Heart left ventricle (tissue), 16 donors: ENCODE results near the gene DCUN1D3. TPM values are rescaled to one million over a fixed set of nuclear protein-coding genes. Genes with fewer than 3 reads are reported as not detected.

Source experiments
- ATAC-seq, 4 donors: fragments of 200-7000 bp; cut with Tn5 transposase; one replicate each; pipeline ENCODE4 v1.9.1; 2020 to 2022; ENCODE audit warnings: moderate library complexity in 4 of 4, mild to moderate bottlenecking in 3 of 4, moderate number of reproducible peaks in 1 of 4
- DNase-seq, 5 donors: peaks; one replicate each; pipeline ENCODE4 v3.0.0-alpha.2; 2020
- H3K27ac ChIP-seq, 12 donors: fragments of 200-600 bp; sonication (generic) in 4 of 12; one replicate each; pipeline versions ENCODE4 v1.5.0 to v1.8.0; 2016 to 2022; ENCODE audit warnings: mild to moderate bottlenecking in 2 of 12
- H3K27me3 ChIP-seq, 9 donors: fragments of 200-600 bp; sonication (generic) in 2 of 9; one replicate each; pipeline versions ENCODE4 v1.5.1 to v1.8.0; 2016 to 2022; ENCODE audit warnings: mild to moderate bottlenecking in 3 of 9
- H3K36me3 ChIP-seq, 9 donors: fragments of 200-600 bp; sonication (generic) in 2 of 9; one replicate each; pipeline versions ENCODE4 v1.5.0 to v1.8.0; 2018 to 2022; ENCODE audit warnings: mild to moderate bottlenecking in 2 of 9
- H3K4me1 ChIP-seq, 12 donors: fragments of 200-600 bp; sonication (generic) in 4 of 12; one replicate each; pipeline versions ENCODE4 v1.5.0 to v1.8.0; 2016 to 2022; ENCODE audit warnings: mild to moderate bottlenecking in 3 of 12
- H3K4me3 ChIP-seq, 12 donors: fragments of 200-600 bp; sonication (generic) in 4 of 12; one replicate each; pipeline versions ENCODE4 v1.5.0 to v1.8.0; 2017 to 2022; ENCODE audit warnings: mild to moderate bottlenecking in 9 of 12, moderate library complexity in 4 of 12
- H3K9me3 ChIP-seq, 12 donors: fragments of 200-600 bp; sonication (generic) in 4 of 12; one replicate each; pipeline versions ENCODE4 v1.5.0 to v1.8.0; 2016 to 2022; ENCODE audit warnings: mild to moderate bottlenecking in 1 of 12
- POLR2A ChIP-seq, 2 donors: fragments of 450-650 bp; IDR thresholded peaks; one replicate each; pipeline ENCODE4 v1.6.1; 2017; ENCODE audit warnings: antibody characterized with exemption in 2 of 2, mild to moderate bottlenecking in 2 of 2, moderate library complexity in 2 of 2
- whole genome bisulfite sequencing, 4 donors: extraction: QIAGEN DNeasy Blood & Tissue Kit in 2 of 4; methylation state at CpG; one replicate each; pipeline versions ENCODE4 v1.1.5 to v1.1.7; 2013 to 2018; 5-methylcytosine and 5-hydroxymethylcytosine counted together
- intact Hi-C, 10 donors: fragments of 100-400 bp; cut with DNase I; formaldehyde crosslinking; loops; one replicate each; pipeline versions ENCODE4 v1.11.1 to v1.14.2; 2022
- polyA plus RNA-seq, 2 donors: library from polyadenylated mRNA; stranded (reverse); fragments of 200-250 nt; gene quantifications; one replicate each; pipeline ENCODE4 v1.2.3, GENCODE V29; 2013
- total RNA-seq, 9 donors: library from RNA; depleted of rRNA in 2 of 9; stranded (reverse); fragments of >200 nt in 2 of 9; fragmentation: NEBNext Ultra II Directional in 3 of 9; extraction: Animal tissue kit (Norgen Biotek cat#: 25700) in 3 of 9; gene quantifications; one replicate each; pipeline versions ENCODE4 v1.1.0 to v1.2.4, GENCODE V29; 2016 to 2023
- TF ChIP-seq, protein P1 (sequence below), 12 donors: fragments of 200-600 bp; sonication (generic) in 4 of 12; IDR thresholded peaks; one replicate each; pipeline versions ENCODE4 v1.5.0 to v1.8.0; 2018 to 2022; ENCODE audit warnings: antibody characterized with exemption in 12 of 12, mild to moderate bottlenecking in 5 of 12
- donor health status: ischemic (EF 13 %, LVEDD 7.1; RV severe dilation, severe dysfunction).
- donor health status: healthy with polysubstance abuse.
- donor health status: DM: no; HTN: yes; CAD: no.
- donor health status: DM: no; HTN: no; CAD: no.
- donor health status: ischemic (EF 25% LVEDD 6.9; RV normal size, moderate dysfunction).
- donor health status: ischemic (EF 25% LVEDD 5.7; RV mildly dilated, moderate dysfunction).
- donor health status: healthy.
- donor health status: DM: yes; HTN: yes; CAD: no.
- donor health status: ischemic (EF 35%, LVEDD 5.7; RV mildly dilated, moderate dysfunction).
- donor health status: nonischemic (EF 11% LVEDD 7.7; RV severe dilation, severe dysfunction).
- donor health status: DM: yes; HTN: yes; CAD: no.
- donor health status: PGD.
- donor health status: ischemic (EF 29% LVEDD 5.4; RV normal size, mild dysfunction).
- donor health status: nonischemic (EF 23%, LVEDD 6.1; RV moderate dilation, normal function).

The DCUN1D3 gene
- total and polyA plus RNA-seq, 11 donors = 2.6 to 21.4 (median 11.0) TPM

DNA sequence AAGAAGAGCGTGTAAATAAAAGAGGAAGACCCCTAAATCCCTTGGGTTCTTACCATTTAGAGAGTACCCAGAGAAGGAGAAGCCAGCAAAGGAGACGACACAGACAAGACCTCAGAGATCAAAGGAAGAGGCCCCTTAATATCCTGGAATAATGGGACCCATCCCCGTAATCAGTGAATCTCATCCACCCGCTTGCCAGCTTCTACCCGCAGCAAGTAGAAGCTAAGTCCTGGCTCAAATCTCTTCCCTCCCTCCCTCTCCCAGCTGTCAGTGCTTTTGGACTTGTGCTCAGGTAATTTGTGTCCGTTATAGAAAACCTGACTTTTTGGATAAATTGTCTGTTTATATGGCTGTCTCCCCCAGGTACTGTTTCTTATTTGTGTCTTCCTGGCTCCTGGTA is 2.3 kb upstream of the DCUN1D3 start:
- Histone ChIP-seq H3K27ac (peak overlapping the region in 11 of 12 donors; percentile 5 to 99 (median 97)), H3K4me1 (peaks cover 19 to 82% (median 71%) of the 10 kb centered on the region in 12 donors), H3K9me3 (no peaks in the 10 kb centered on the region), H3K27me3 (no peaks in the 10 kb centered on the region), H3K4me3 (peak overlapping the region in 3 of 12 donors; percentile 69 to 85 (median 80)), H3K36me3 (peaks cover 0 to 8% (median under 1%) of the 10 kb centered on the region in 9 donors)
- TF ChIP-seq POLR2A (IDR thresholded peaks at IDR 0.05) = no peak
- TF ChIP-seq, protein P1, sequence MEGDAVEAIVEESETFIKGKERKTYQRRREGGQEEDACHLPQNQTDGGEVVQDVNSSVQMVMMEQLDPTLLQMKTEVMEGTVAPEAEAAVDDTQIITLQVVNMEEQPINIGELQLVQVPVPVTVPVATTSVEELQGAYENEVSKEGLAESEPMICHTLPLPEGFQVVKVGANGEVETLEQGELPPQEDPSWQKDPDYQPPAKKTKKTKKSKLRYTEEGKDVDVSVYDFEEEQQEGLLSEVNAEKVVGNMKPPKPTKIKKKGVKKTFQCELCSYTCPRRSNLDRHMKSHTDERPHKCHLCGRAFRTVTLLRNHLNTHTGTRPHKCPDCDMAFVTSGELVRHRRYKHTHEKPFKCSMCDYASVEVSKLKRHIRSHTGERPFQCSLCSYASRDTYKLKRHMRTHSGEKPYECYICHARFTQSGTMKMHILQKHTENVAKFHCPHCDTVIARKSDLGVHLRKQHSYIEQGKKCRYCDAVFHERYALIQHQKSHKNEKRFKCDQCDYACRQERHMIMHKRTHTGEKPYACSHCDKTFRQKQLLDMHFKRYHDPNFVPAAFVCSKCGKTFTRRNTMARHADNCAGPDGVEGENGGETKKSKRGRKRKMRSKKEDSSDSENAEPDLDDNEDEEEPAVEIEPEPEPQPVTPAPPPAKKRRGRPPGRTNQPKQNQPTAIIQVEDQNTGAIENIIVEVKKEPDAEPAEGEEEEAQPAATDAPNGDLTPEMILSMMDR (IDR thresholded peaks at IDR 0.05) = no peak
- intact Hi-C loops = loop anchor here in 8 of 10 donors (2.0 to 5.0 kb wide), 4 partner anchors 35 to 400 kb away; no protein-coding TSS in a partner anchor
- DNase-seq = no peak
- no peak for ATAC-seq
- 88 to 91% (median 90%) methylated on average over 6 of the region's 6 CpGs for WGBS, 4 donors

DNA sequence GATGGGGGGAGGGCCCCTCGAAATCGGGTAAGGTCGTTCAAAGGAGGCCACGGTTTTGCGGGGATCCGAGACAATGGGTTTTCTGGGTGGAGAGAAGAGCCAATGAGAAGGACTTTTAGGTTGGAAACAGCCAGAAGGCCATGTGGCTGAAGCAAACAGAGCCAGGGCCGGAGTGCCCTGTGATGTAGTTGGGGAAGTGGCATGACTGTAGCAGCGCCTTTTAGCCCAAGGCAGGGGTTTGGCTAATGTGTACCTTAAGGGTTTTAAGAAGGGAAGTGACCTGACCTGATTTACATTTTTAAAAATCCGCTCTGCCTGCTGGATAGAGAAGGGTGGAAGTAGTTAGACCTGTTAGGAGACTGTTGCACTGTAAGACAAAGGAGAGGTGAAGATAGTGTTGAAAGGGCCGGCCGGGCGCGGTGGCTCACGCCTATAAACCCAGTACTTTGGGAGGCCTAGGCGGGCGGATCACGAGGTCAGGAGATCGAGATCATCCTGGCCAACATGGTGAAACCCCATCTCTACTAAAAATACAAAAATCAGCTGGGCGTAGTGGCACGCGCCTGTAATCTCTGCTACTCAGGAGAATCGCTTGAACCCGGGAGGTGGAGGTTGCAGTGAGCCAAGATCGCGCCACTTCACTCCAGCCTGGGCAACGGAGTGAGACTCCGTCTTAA is 1.4 kb upstream of the DCUN1D3 start:
- WGBS, 4 donors = 19 to 32% (median 20%) methylated on average over 27 of the region's 27 CpGs
- peaks cover 0 to 16% (median 9%) of the 10 kb centered on the region in 9 donors for H3K36me3 ChIP-seq

DNA sequence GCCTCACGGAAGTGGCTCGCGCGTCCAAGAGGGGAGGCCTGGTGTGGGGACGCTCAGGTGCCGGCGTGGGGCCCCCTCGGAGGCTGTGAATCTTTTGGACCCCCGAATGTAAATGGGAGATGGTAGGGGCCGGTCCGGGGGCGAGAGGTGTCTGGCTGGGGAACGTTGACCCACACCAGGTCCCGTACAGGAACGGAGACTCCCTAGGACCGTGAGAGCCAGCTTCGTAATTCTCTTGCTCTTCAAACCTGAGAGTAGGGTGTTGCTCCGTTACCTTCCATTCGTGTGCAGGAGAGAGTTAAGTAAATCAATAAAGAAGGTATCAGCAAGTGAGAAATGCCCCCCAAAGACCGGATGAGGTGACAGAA is 894 bp upstream of the DCUN1D3 start:
- intact Hi-C loops = loop anchor here in 9 of 10 donors (2.0 to 5.0 kb wide), 5 partner anchors 34 to 401 kb away; partner anchors contain the start of genes ERI2 (in 1 of the 9) and REXO5 (in 1 of the 9)
- H3K36me3 ChIP-seq = peaks cover 0 to 18% (median 11%) of the 10 kb centered on the region in 9 donors
- 0 to 2% (median 1%) methylated on average over 11 to 20 of the region's 20 CpGs for WGBS, 4 donors
- no peaks in the 10 kb centered on the region for H3K27me3 ChIP-seq
- DNase-seq = no peak
- no peaks in the 10 kb centered on the region for H3K9me3 ChIP-seq
- peak overlapping the region; percentile 68 to 93 (median 80) for H3K4me3 ChIP-seq
- H3K27ac ChIP-seq = peak overlapping the region; percentile 95 to 99 (median 97)
- ATAC-seq = peak in 3 of 4 donors; percentile 0 to 5 (median 5)
- TF ChIP-seq POLR2A (IDR thresholded peaks at IDR 0.05) = no peak
- TF ChIP-seq, protein P1 (IDR thresholded peaks at IDR 0.05) = no peak
- H3K4me1 ChIP-seq = peaks cover 22 to 75% (median 61%) of the 10 kb centered on the region in 12 donors

More for the DNA sequence above, 1.4 kb upstream of the DCUN1D3 start:
- Histone ChIP-seq H3K27me3 (no peaks in the 10 kb centered on the region), H3K4me1 (peaks cover 22 to 80% (median 65%) of the 10 kb centered on the region in 12 donors), H3K4me3 (peak overlapping the region; percentile 68 to 93 (median 80)), H3K27ac (peak overlapping the region; percentile 95 to 99 (median 97)), H3K9me3 (no peaks in the 10 kb centered on the region)
- intact Hi-C loops = loop anchor here in 9 of 10 donors (2.0 to 5.0 kb wide), 5 partner anchors 34 to 401 kb away; partner anchors contain the start of genes ERI2 (in 1 of the 9) and REXO5 (in 1 of the 9)
- peak; percentile 52 to 69 (median 66) for DNase-seq
- TF ChIP-seq, protein P1 (IDR thresholded peaks at IDR 0.05) = no peak
- no peak for TF ChIP-seq POLR2A (IDR thresholded peaks at IDR 0.05)
- peak in 3 of 4 donors; percentile 3 to 25 (median 16) for ATAC-seq
